Liver (tissue), 3 donors: ENCODE results near the gene SLC22A9.
"Not testable (repeated sequence)": the region's sequence is repeated elsewhere in the genome, so short reads cannot be mapped to it uniquely, and the experiment has no call there.

Source experiments
- GABPA ChIP-seq, 2 donors: IDR thresholded peaks in 1 of 2; conservative IDR thresholded peaks in 1 of 2; 2 replicates each; pipeline ENCODE4 v1.6.1; 2016; ENCODE audit warnings: antibody characterized with exemption in 2 of 2, mild to moderate bottlenecking in 1 of 2, moderate library complexity in 1 of 2
- SP1 ChIP-seq: IDR thresholded peaks from 2 replicates; pipeline ENCODE4 v1.6.1; 2018; ENCODE audit warnings: antibody characterized with exemption, mild to moderate bottlenecking
- TAF1 ChIP-seq: conservative IDR thresholded peaks from 2 replicates; pipeline ENCODE4 v1.6.1; 2016; ENCODE audit warnings: antibody characterized with exemption, mild to moderate bottlenecking
- YY1 ChIP-seq: IDR thresholded peaks from 2 replicates; pipeline ENCODE4 v1.6.1; 2016; ENCODE audit warnings: antibody characterized with exemption, mild to moderate bottlenecking
- TF ChIP-seq, protein P1 (sequence below): fragments of 150-350 bp; IDR thresholded peaks from 2 replicates; pipeline ENCODE4 v1.5.1; 2017; ENCODE audit warnings: improper control_type of control experiment, low read depth, low read length; ENCODE audit not compliant: missing input control
- TF ChIP-seq, protein P2 (sequence below): IDR thresholded peaks from 2 replicates; pipeline ENCODE4 v1.6.1; 2016; ENCODE audit warnings: antibody characterized with exemption
- TF ChIP-seq, protein P3 (sequence below): IDR thresholded peaks from 2 replicates; pipeline ENCODE4 v1.6.1; 2016; ENCODE audit warnings: antibody characterized with exemption, mild to moderate bottlenecking
- TF ChIP-seq, protein P4 (sequence below): IDR thresholded peaks from 2 replicates; pipeline ENCODE4 v1.6.1; 2016; ENCODE audit warnings: antibody characterized with exemption
- TF ChIP-seq, protein P5 (sequence below): IDR thresholded peaks from 2 replicates; pipeline ENCODE4 v1.6.1; 2016; ENCODE audit warnings: antibody characterized with exemption
- donor health status: healthy.
- donor health status: healthy.

DNA sequence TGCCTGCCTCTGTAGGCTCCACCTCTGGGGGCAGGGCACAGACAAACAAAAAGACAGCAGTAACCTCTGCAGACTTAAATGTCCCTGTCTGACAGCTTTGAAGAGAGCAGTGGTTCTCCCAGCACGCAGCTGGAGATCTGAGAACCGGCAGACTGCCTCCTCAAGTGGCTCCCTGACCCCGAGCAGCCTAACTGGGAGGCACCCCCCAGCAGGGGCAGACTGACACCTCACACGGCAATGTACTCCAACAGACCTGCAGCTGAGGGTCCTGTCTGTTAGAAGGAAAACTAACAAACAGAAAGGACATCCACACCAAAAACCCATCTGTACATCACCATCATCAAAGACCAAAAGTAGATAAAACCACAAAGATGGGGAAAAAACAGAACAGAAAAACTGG is 66.2 kb downstream of the SLC22A9 start:
- not testable (repeated sequence) for TF ChIP-seq YY1; TAF1; SP1; GABPA (IDR thresholded peaks at IDR 0.05 in 1 of 2, conservative IDR thresholded peaks at IDR 0.05 in 1 of 2)
- TF ChIP-seq, protein P1, sequence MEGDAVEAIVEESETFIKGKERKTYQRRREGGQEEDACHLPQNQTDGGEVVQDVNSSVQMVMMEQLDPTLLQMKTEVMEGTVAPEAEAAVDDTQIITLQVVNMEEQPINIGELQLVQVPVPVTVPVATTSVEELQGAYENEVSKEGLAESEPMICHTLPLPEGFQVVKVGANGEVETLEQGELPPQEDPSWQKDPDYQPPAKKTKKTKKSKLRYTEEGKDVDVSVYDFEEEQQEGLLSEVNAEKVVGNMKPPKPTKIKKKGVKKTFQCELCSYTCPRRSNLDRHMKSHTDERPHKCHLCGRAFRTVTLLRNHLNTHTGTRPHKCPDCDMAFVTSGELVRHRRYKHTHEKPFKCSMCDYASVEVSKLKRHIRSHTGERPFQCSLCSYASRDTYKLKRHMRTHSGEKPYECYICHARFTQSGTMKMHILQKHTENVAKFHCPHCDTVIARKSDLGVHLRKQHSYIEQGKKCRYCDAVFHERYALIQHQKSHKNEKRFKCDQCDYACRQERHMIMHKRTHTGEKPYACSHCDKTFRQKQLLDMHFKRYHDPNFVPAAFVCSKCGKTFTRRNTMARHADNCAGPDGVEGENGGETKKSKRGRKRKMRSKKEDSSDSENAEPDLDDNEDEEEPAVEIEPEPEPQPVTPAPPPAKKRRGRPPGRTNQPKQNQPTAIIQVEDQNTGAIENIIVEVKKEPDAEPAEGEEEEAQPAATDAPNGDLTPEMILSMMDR: not testable (repeated sequence)
- TF ChIP-seq, protein P2, sequence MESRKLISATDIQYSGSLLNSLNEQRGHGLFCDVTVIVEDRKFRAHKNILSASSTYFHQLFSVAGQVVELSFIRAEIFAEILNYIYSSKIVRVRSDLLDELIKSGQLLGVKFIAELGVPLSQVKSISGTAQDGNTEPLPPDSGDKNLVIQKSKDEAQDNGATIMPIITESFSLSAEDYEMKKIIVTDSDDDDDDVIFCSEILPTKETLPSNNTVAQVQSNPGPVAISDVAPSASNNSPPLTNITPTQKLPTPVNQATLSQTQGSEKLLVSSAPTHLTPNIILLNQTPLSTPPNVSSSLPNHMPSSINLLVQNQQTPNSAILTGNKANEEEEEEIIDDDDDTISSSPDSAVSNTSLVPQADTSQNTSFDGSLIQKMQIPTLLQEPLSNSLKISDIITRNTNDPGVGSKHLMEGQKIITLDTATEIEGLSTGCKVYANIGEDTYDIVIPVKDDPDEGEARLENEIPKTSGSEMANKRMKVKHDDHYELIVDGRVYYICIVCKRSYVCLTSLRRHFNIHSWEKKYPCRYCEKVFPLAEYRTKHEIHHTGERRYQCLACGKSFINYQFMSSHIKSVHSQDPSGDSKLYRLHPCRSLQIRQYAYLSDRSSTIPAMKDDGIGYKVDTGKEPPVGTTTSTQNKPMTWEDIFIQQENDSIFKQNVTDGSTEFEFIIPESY: not testable (repeated sequence)
- TF ChIP-seq, protein P3, sequence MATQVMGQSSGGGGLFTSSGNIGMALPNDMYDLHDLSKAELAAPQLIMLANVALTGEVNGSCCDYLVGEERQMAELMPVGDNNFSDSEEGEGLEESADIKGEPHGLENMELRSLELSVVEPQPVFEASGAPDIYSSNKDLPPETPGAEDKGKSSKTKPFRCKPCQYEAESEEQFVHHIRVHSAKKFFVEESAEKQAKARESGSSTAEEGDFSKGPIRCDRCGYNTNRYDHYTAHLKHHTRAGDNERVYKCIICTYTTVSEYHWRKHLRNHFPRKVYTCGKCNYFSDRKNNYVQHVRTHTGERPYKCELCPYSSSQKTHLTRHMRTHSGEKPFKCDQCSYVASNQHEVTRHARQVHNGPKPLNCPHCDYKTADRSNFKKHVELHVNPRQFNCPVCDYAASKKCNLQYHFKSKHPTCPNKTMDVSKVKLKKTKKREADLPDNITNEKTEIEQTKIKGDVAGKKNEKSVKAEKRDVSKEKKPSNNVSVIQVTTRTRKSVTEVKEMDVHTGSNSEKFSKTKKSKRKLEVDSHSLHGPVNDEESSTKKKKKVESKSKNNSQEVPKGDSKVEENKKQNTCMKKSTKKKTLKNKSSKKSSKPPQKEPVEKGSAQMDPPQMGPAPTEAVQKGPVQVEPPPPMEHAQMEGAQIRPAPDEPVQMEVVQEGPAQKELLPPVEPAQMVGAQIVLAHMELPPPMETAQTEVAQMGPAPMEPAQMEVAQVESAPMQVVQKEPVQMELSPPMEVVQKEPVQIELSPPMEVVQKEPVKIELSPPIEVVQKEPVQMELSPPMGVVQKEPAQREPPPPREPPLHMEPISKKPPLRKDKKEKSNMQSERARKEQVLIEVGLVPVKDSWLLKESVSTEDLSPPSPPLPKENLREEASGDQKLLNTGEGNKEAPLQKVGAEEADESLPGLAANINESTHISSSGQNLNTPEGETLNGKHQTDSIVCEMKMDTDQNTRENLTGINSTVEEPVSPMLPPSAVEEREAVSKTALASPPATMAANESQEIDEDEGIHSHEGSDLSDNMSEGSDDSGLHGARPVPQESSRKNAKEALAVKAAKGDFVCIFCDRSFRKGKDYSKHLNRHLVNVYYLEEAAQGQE: not testable (repeated sequence)
- TF ChIP-seq, protein P4, sequence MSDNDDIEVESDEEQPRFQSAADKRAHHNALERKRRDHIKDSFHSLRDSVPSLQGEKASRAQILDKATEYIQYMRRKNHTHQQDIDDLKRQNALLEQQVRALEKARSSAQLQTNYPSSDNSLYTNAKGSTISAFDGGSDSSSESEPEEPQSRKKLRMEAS: not testable (repeated sequence)
- TF ChIP-seq, protein P5, sequence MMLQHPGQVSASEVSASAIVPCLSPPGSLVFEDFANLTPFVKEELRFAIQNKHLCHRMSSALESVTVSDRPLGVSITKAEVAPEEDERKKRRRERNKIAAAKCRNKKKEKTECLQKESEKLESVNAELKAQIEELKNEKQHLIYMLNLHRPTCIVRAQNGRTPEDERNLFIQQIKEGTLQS: not testable (repeated sequence)
